PC-3 (cell line): Measurements from ENCODE around the gene PRDM10. TPM values are rescaled to one million over a fixed set of nuclear protein-coding genes. Genes with fewer than 3 reads are reported as not detected.

Source experiments
- ATAC-seq: fragments of 200-7000 bp; cut with Tn5 transposase; 2 replicates; pipeline ENCODE4 v1.9.1; 2020; ENCODE audit warnings: mild to moderate bottlenecking, moderate library complexity
- BruUV-seq: library from RNA; stranded (reverse); fragments of 400-500 nt; replicated peaks from 2 replicates; lab custom pipeline; 2021; lab: Mats Ljungman, UMichigan
- CTCF ChIA-PET: fragments of 300-600 bp; sonication (Branson Sonifier 250); formaldehyde crosslinking; loops from one replicate; lab custom pipeline; 2022; ENCODE audit warnings: antibody characterized with exemption; lab: Charles Lee
- POLR2A ChIA-PET: fragments of 300-600 bp; sonication (Branson Sonifier 250); formaldehyde crosslinking; loops from one replicate; lab custom pipeline; 2022; ENCODE audit warnings: antibody characterized with exemption; ENCODE audit not compliant: unreplicated experiment; lab: Charles Lee
- DNase-seq: peaks from one replicate; pipeline ENCODE4 v3.0.0-alpha.2; 2015
- H2AFZ ChIP-seq: fragments of 300-600 bp; sonication (generic); 2 replicates; pipeline ENCODE4 v1.6.0; 2016; ENCODE audit warnings: antibody characterized with exemption, low read length
- H3F3A ChIP-seq: fragments of 300-600 bp; sonication (generic); one replicate; pipeline ENCODE4 v1.6.0; 2017; ENCODE audit warnings: antibody characterized with exemption, low read length, control low read depth, mild to moderate bottlenecking; ENCODE audit not compliant: unreplicated experiment
- H3K27ac ChIP-seq: fragments of 300-600 bp; sonication (generic); 2 replicates; pipeline ENCODE4 v1.5.1; 2016; ENCODE audit warnings: mild to moderate bottlenecking, low read length
- H3K27me3 ChIP-seq: fragments of 300-600 bp; sonication (generic); 2 replicates; pipeline ENCODE4 v1.6.1; 2016; ENCODE audit warnings: low read length, mixed read lengths
- H3K36me3 ChIP-seq: fragments of 300-600 bp; sonication (generic); 2 replicates; pipeline ENCODE4 v1.6.1; 2016; ENCODE audit warnings: low read depth, mixed run types, low read length, mixed read lengths
- H3K4me1 ChIP-seq: fragments of 300-600 bp; sonication (generic); 2 replicates; pipeline ENCODE4 v1.5.1; 2016; ENCODE audit warnings: low read length; ENCODE audit not compliant: insufficient read depth
- H3K4me2 ChIP-seq: fragments of 300-600 bp; sonication (generic); 2 replicates; pipeline ENCODE4 v1.6.0; 2016; ENCODE audit warnings: low read length
- H3K4me3 ChIP-seq: fragments of 300-600 bp; sonication (generic); 2 replicates; pipeline ENCODE4 v1.5.1; 2016; ENCODE audit warnings: mild to moderate bottlenecking, low read length, mixed read lengths
- H3K79me2 ChIP-seq: fragments of 300-600 bp; sonication (generic); 2 replicates; pipeline ENCODE4 v1.6.1; 2017; ENCODE audit warnings: low read length, mixed read lengths
- H3K9ac ChIP-seq: fragments of 300-600 bp; sonication (generic); 2 replicates; pipeline ENCODE4 v1.6.0; 2016; ENCODE audit warnings: mild to moderate bottlenecking, low read length
- H3K9me2 ChIP-seq: fragments of 300-600 bp; sonication (generic); replicated peaks from 2 replicates; pipeline ENCODE4 v1.6.1; 2016; ENCODE audit warnings: mixed run types, low read length, mixed read lengths
- H3K9me3 ChIP-seq: fragments of 300-600 bp; sonication (generic); 2 replicates; pipeline ENCODE4 v1.6.1; 2016; ENCODE audit warnings: low read length, mixed read lengths
- H4K20me1 ChIP-seq: fragments of 300-600 bp; sonication (generic); 2 replicates; pipeline ENCODE4 v1.6.1; 2016; ENCODE audit warnings: low read length, mixed read lengths
- CTCF ChIP-seq: fragments of 300-600 bp; sonication (generic); conservative IDR thresholded peaks from 2 replicates; pipeline ENCODE4 v1.5.1; 2017; ENCODE audit warnings: antibody characterized with exemption, low read depth, mild to moderate bottlenecking, low read length
- EZH2 ChIP-seq: fragments of 300-600 bp; sonication (generic); IDR thresholded peaks from one replicate; pipeline ENCODE4 v1.6.1; 2017; ENCODE audit warnings: antibody characterized with exemption, mild to moderate bottlenecking, low read length; ENCODE audit not compliant: unreplicated experiment
- EZH2phosphoT487 ChIP-seq: fragments of 300-600 bp; sonication (generic); IDR thresholded peaks from 2 replicates; pipeline ENCODE4 v1.6.1; 2018; ENCODE audit warnings: mild to moderate bottlenecking, antibody characterized with exemption, low read length, borderline replicate concordance
- intact Hi-C: fragments of 100-400 bp; cut with micrococcal nuclease; formaldehyde crosslinking; loops from 2 replicates; pipeline ENCODE4 v1.9.0; 2023
- total RNA-seq: library from RNA; depleted of rRNA; stranded (reverse); fragments of >200 nt; gene quantifications from 2 replicates; pipeline ENCODE4 v1.2.3, GENCODE V29; 2014

The PRDM10 gene
- total RNA-seq, 1 experiment from 2014 or later: 7.3 TPM

GRCh38 chr11:129999407-129999806, 3.2 kb downstream of the PRDM10 start:
- no peaks in the 10 kb centered on the region for H3K27me3 ChIP-seq
- H2AFZ ChIP-seq: no peak overlapping the region
- no peaks in the 10 kb centered on the region for H3K9me3 ChIP-seq
- no peak overlapping the region for H3K9ac ChIP-seq
- no peaks in the 10 kb centered on the region for H4K20me1 ChIP-seq
- H3K9me2 ChIP-seq: no peaks in the 10 kb centered on the region
- POLR2A ChIA-PET: no interaction called here
- BruUV-seq: no TSS peak
- no peak for ATAC-seq
- no peaks in the 10 kb centered on the region for H3F3A ChIP-seq
- peaks cover 23% of the 10 kb centered on the region for H3K4me1 ChIP-seq
- H3K36me3 ChIP-seq: peaks cover 10% of the 10 kb centered on the region; the same call in 1 of the 2 replicates
- CTCF ChIA-PET: no interaction called here
- intact Hi-C loops: no loop called here
- TF ChIP-seq CTCF: no peak
- TF ChIP-seq EZH2: no peak
- no peak for TF ChIP-seq EZH2phosphoT487
- no peak overlapping the region for H3K4me3 ChIP-seq
- H3K4me2 ChIP-seq: no peak overlapping the region
- peaks cover 69% of the 10 kb centered on the region for H3K79me2 ChIP-seq
- no peak for DNase-seq
- no peak overlapping the region for H3K27ac ChIP-seq

- H2AFZ ChIP-seq: no peak overlapping the region
- no peaks in the 10 kb centered on the region for H3F3A ChIP-seq
- no peaks in the 10 kb centered on the region for H3K9me3 ChIP-seq
- no peaks in the 10 kb centered on the region for H3K27me3 ChIP-seq
- ATAC-seq (no peak), DNase-seq (no peak)
- no peak overlapping the region for H3K4me2 ChIP-seq
- BruUV-seq: no TSS peak
- H3K9me2 ChIP-seq: no peaks in the 10 kb centered on the region
- H3K4me3 ChIP-seq: no peak overlapping the region
- peaks cover 10% of the 10 kb centered on the region; the same call in 1 of the 2 replicates for H3K36me3 ChIP-seq
- peaks cover 18% of the 10 kb centered on the region for H3K4me1 ChIP-seq
- TF ChIP-seq EZH2phosphoT487: no peak
- TF ChIP-seq EZH2: no peak
- no peak for TF ChIP-seq CTCF
- no peak overlapping the region for H3K9ac ChIP-seq
- no peak overlapping the region for H3K27ac ChIP-seq
- ChIA-PET CTCF (no interaction called here), POLR2A (no interaction called here)
- intact Hi-C loops: no loop called here
- peaks cover 67% of the 10 kb centered on the region for H3K79me2 ChIP-seq
- no peaks in the 10 kb centered on the region for H4K20me1 ChIP-seq
Observed at GRCh38 chr11:129998905-129999304, 3.7 kb downstream of the PRDM10 start.

GRCh38 chr11:129998107-129998506, 4.5 kb downstream of the PRDM10 start:
- peaks cover 10% of the 10 kb centered on the region; the same call in 1 of the 2 replicates for H3K36me3 ChIP-seq
- intact Hi-C loops: no loop called here
- TF ChIP-seq CTCF (no peak), EZH2 (no peak), EZH2phosphoT487 (no peak)
- H4K20me1 ChIP-seq: no peaks in the 10 kb centered on the region
- peaks cover 67% of the 10 kb centered on the region for H3K79me2 ChIP-seq
- H3K4me2 ChIP-seq: no peak overlapping the region
- peaks cover 15% of the 10 kb centered on the region for H3K4me1 ChIP-seq
- no peaks in the 10 kb centered on the region for H3K9me3 ChIP-seq
- H3F3A ChIP-seq: no peaks in the 10 kb centered on the region
- DNase-seq (no peak), ATAC-seq (no peak)
- no peak overlapping the region for H2AFZ ChIP-seq
- H3K4me3 ChIP-seq: no peak overlapping the region
- H3K27ac ChIP-seq: no peak overlapping the region
- BruUV-seq: no TSS peak
- POLR2A ChIA-PET: no interaction called here
- no peak overlapping the region for H3K9ac ChIP-seq
- H3K9me2 ChIP-seq: no peaks in the 10 kb centered on the region
- no peaks in the 10 kb centered on the region for H3K27me3 ChIP-seq
- CTCF ChIA-PET: no interaction called here
